ENCODE results near the gene STT3B.

Gene STT3B

DNA sequence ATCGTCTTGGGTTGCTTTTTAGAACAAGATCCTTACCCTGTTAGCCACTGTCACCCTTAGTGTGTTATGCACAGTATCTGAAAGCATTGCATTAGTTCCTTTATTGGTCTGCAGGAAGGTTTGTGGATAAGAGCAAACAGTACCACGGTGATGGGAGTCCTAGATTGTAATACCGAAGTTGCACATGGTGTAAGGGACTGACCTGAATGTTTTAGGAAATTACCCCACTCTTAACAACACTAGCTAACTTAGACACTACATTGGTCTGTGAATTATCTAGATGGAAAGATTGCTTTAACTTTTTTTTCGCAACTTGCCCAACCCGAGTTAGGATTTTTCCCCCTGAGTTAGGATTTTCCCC lies 1.3 kb downstream of the STT3B start:
- DNase-seq (ENCODE audit: low read depth) = no peak
- H3K4me3 ChIP-seq (ENCODE audit: control insufficient read depth, low read depth, low read length) = peak overlapping the region; percentile 97
- TF ChIP-seq, protein P1, sequence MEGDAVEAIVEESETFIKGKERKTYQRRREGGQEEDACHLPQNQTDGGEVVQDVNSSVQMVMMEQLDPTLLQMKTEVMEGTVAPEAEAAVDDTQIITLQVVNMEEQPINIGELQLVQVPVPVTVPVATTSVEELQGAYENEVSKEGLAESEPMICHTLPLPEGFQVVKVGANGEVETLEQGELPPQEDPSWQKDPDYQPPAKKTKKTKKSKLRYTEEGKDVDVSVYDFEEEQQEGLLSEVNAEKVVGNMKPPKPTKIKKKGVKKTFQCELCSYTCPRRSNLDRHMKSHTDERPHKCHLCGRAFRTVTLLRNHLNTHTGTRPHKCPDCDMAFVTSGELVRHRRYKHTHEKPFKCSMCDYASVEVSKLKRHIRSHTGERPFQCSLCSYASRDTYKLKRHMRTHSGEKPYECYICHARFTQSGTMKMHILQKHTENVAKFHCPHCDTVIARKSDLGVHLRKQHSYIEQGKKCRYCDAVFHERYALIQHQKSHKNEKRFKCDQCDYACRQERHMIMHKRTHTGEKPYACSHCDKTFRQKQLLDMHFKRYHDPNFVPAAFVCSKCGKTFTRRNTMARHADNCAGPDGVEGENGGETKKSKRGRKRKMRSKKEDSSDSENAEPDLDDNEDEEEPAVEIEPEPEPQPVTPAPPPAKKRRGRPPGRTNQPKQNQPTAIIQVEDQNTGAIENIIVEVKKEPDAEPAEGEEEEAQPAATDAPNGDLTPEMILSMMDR (IDR thresholded peaks at IDR 0.05; ENCODE audit: control insufficient read depth, insufficient read depth, low read depth, low read length, missing control alignments) = no peak

DNA sequence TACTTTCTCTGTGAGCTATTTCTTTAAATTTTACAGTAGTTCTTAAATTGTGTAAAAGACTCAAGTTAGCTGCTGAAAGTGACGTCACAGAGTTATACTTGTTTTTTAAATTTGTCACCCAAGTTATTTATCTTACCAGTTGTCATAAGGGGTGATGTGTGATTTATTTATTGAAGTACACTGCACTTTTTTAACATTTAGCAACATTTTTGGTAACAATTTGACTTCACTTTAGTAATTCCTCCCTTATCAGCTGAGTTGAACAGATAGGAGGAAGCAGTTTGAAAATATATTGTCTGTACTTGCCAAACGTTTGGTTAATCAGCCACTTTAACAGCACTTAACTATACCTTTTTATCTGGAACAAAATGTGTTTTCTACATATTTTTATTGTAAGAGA lies 3.8 kb downstream of the STT3B start:
- TF ChIP-seq, protein P1 (IDR thresholded peaks at IDR 0.05; ENCODE audit: control insufficient read depth, insufficient read depth, low read depth, low read length, missing control alignments) = no peak
- H3K4me3 ChIP-seq (ENCODE audit: control insufficient read depth, low read depth, low read length) = no peak overlapping the region
- DNase-seq (ENCODE audit: low read depth) = no peak

DNA sequence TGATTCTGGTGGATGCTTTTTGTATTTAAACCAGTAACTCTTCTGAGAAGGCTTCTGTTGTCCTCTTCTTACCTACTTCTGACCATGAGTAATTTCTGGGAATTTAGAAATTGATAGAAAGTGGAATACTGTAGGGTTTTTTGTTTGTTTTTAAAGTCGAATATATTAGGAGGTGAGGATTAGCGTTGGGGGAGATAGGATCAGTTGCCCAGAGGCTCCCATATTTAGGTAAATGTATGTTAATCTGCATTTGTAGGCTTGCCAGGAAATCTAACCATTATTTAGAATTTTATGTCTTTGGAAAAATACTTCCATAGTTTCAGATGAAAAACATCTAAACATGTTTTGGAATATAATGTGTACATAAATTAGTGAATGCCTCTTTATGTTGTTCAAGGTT lies 6.1 kb downstream of the STT3B start:
- DNase-seq (ENCODE audit: low read depth) = no peak
- TF ChIP-seq, protein P1 (IDR thresholded peaks at IDR 0.05; ENCODE audit: control insufficient read depth, insufficient read depth, low read depth, low read length, missing control alignments) = no peak
- no peak overlapping the region for H3K4me3 ChIP-seq (ENCODE audit: control insufficient read depth, low read depth, low read length)

DNA sequence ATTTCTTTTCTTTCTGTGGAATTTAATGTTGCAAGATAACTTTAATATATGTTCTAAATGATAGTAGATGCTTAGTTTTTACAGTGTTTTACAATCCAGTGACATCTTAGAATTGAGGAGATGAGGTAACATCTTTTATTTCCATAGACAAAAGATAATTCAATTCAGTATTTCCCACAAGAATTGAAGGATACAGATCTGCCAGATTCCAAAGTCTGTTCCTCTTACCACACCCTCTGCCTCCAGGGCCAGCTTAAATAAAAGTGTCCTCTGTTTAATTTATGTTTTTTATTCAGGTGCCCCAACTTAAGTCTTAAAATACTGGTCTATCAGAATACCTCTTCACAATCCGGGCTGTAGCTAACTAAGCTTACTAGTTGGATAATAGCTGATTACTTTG lies 6.5 kb downstream of the STT3B start:
- DNase-seq (ENCODE audit: low read depth) = no peak
- no peak overlapping the region for H3K4me3 ChIP-seq (ENCODE audit: control insufficient read depth, low read depth, low read length)
- TF ChIP-seq, protein P1 (IDR thresholded peaks at IDR 0.05; ENCODE audit: control insufficient read depth, insufficient read depth, low read depth, low read length, missing control alignments) = no peak

DNA sequence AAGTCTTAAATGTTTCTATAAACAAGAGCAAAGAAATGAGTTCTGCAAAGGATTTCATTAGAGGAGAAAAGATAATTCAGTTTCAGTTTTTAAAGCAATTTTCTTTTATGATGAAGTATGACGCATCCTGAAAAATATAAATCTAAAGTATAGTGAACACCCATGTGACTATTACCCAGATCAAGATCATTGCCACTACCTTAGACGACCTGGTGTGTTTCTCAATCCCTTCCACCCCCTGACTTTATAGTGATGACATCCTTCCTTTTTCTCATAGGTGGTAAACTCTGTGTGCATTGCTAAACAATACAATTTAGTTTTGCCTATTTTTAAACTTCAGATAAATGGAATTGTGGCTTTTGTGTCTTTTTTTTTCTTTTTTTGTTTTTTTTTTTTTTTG lies 8.4 kb downstream of the STT3B start:
- DNase-seq (ENCODE audit: low read depth) = no peak
- H3K4me3 ChIP-seq (ENCODE audit: control insufficient read depth, low read depth, low read length) = no peak overlapping the region
- TF ChIP-seq, protein P1 (IDR thresholded peaks at IDR 0.05; ENCODE audit: control insufficient read depth, insufficient read depth, low read depth, low read length, missing control alignments) = no peak

DNA sequence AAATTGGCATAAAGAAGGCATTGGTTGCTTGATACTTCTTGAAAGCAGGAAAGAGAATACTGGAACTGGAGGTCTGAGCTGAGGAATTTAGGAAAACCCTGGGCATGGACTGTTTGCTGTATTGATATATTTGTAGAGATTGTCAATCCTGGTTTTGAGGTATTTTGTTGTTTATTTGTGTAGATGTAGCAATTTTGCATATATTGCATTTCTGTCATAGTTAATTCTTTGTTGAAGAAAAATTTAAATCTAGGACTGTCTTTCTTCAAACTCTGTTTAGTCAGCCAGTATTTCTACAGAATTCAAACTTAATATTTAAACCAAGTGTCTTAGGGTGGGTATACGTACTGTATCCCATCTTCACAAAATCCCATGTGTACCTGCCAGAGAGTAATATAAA lies 9.5 kb downstream of the STT3B start:
- TF ChIP-seq, protein P1 (IDR thresholded peaks at IDR 0.05; ENCODE audit: control insufficient read depth, insufficient read depth, low read depth, low read length, missing control alignments) = no peak
- no peak for DNase-seq (ENCODE audit: low read depth)
- no peak overlapping the region for H3K4me3 ChIP-seq (ENCODE audit: control insufficient read depth, low read depth, low read length)

DNA sequence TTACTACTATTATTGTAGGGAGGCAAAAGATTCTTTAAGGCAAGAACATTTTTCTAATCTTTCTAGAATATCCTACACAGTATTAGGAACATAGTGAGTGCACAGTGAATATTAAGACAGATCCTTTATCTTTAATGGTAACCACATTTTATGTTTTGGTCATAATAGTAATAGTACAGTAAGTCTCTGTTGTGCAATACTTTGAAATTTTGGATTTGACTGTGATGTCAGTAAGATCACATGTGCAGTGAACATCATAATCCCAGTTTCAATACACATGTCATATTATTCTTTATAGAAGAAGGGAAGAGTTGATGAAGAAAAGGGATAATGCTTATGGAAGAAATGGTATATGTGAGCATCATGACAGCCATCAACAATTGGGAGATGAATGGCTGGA lies 10.7 kb downstream of the STT3B start:
- no peak for DNase-seq (ENCODE audit: low read depth)
- H3K4me3 ChIP-seq (ENCODE audit: control insufficient read depth, low read depth, low read length) = no peak overlapping the region
- TF ChIP-seq, protein P1 (IDR thresholded peaks at IDR 0.05; ENCODE audit: control insufficient read depth, insufficient read depth, low read depth, low read length, missing control alignments) = no peak

All from AG09309 (cell line).